GM12864 (cell line): ENCODE measurements around the gene SERPINB8.

Source experiments
- DNase-seq: peaks from one replicate; pipeline ENCODE4 v3.0.0-alpha.2; 2011; ENCODE audit warnings: low read depth
- H3K4me3 ChIP-seq: 2 replicates; pipeline ENCODE4 v1.5.1; 2011; ENCODE audit warnings: mild to moderate bottlenecking, low read depth, low read length, control low read depth
- TF ChIP-seq, protein P1 (sequence below): IDR thresholded peaks from 2 replicates; pipeline ENCODE4 v1.5.1; 2011; ENCODE audit warnings: low read depth, mild to moderate bottlenecking, moderate library complexity, low read length, control low read depth, inconsistent platforms; ENCODE audit errors: missing control alignments

The SERPINB8 gene

GRCh38 chr18:64011513-64011912 is 41.6 kb downstream of the SERPINB8 start:
- no peak for DNase-seq
- TF ChIP-seq, protein P1, sequence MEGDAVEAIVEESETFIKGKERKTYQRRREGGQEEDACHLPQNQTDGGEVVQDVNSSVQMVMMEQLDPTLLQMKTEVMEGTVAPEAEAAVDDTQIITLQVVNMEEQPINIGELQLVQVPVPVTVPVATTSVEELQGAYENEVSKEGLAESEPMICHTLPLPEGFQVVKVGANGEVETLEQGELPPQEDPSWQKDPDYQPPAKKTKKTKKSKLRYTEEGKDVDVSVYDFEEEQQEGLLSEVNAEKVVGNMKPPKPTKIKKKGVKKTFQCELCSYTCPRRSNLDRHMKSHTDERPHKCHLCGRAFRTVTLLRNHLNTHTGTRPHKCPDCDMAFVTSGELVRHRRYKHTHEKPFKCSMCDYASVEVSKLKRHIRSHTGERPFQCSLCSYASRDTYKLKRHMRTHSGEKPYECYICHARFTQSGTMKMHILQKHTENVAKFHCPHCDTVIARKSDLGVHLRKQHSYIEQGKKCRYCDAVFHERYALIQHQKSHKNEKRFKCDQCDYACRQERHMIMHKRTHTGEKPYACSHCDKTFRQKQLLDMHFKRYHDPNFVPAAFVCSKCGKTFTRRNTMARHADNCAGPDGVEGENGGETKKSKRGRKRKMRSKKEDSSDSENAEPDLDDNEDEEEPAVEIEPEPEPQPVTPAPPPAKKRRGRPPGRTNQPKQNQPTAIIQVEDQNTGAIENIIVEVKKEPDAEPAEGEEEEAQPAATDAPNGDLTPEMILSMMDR = no peak
- no peak overlapping the region for H3K4me3 ChIP-seq

GRCh38 chr18:64017870-64018269 is 48.0 kb downstream of the SERPINB8 start:
- no peak for DNase-seq
- no peak overlapping the region for H3K4me3 ChIP-seq

GRCh38 chr18:64019922-64020756 is 50.3 kb downstream of the SERPINB8 start:
- no peak for DNase-seq
- H3K4me3 ChIP-seq = no peak overlapping the region
- TF ChIP-seq, protein P1 = no peak

More at GRCh38 chr18:64017870-64018269, 48.0 kb downstream of the SERPINB8 start:
- TF ChIP-seq, protein P1 = peak; percentile 45

DNA sequence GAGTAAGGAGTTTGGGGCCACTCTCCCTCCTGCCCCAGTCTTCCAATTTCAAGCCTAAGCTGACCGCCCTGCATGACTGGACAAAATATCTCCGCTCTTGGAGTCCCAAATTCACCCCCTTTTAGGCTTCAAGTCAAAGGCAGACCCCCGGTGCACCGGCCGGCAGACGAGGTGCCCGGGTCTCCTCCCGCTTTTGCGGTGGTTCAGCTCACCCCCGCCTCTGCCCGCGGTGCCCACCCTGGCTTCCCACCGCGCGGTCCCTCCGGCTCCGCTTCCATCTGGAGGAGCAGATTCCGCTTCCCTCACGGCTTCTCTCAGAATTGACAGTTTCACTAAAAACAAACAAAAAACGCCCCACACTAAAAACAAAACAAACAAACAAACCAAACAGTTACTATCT is 56.5 kb downstream of the SERPINB8 start:
- no peak for DNase-seq
- TF ChIP-seq, protein P1 = no peak
- H3K4me3 ChIP-seq = no peak overlapping the region

- TF ChIP-seq, protein P1 = no peak
- DNase-seq = no peak
- no peak overlapping the region; the same call in 1 of the 2 replicates for H3K4me3 ChIP-seq
Measured at GRCh38 chr18:64027931-64028695, 58.2 kb downstream of the SERPINB8 start.

DNA sequence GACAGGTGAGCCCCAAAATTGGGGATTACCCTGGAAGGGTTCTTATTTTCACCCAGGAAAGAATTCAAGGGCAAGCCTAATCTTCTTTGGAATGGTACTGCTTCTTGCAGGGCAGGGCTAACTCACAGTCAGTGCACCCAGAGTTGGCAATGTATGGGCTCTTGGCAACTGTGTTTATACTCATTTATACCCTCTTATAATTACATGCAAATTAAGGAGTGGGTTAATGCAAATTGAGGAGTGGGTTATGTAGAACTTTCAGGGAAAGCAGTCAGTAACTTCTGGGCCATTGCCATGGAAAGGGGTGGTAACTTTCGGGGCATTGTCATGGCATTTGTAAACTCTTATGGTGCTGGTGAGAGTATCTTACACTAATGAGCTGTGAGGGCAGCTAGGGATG is 59.2 kb downstream of the SERPINB8 start:
- no peak for DNase-seq
- H3K4me3 ChIP-seq = no peak overlapping the region
- TF ChIP-seq, protein P1 = no peak
